PFSK-1 (cell line): ENCODE data around the gene PSMA5.

Source experiments
- FOXP2 ChIP-seq: optimal IDR thresholded peaks from 2 replicates; pipeline ENCODE3; 2011; ENCODE audit warnings: borderline replicate concordance, control low read depth, inconsistent platforms; ENCODE audit not compliant: insufficient read depth; ENCODE audit errors: extremely low read length, extremely low read depth
- POLR2AphosphoS5 ChIP-seq: IDR thresholded peaks from 2 replicates; pipeline ENCODE4 v1.6.1; 2012; ENCODE audit warnings: low read depth, mild to moderate bottlenecking, control low read depth, low read length, moderate library complexity
- SIN3A ChIP-seq: IDR thresholded peaks from 2 replicates; pipeline ENCODE4 v1.6.1; 2012; ENCODE audit warnings: mild to moderate bottlenecking, low read length, moderate library complexity, borderline replicate concordance; ENCODE audit not compliant: insufficient read depth
- TAF1 ChIP-seq: IDR thresholded peaks from 2 replicates; pipeline ENCODE4 v1.6.1; 2012; ENCODE audit warnings: low read length, control low read depth, borderline replicate concordance; ENCODE audit not compliant: insufficient read depth
- TF ChIP-seq, protein P1 (sequence below), 2 experiments: IDR thresholded peaks; 2 replicates each; pipeline versions ENCODE4 v1.6.1 to v1.8.0; 2011 to 2012; ENCODE audit warnings: low read depth in 2 of 2, low read length in 2 of 2, control low read depth in 1 of 2, inconsistent platforms in 1 of 2, mild to moderate bottlenecking in 1 of 2, moderate library complexity in 1 of 2; ENCODE audit not compliant: insufficient read depth in 1 of 2

DNA sequence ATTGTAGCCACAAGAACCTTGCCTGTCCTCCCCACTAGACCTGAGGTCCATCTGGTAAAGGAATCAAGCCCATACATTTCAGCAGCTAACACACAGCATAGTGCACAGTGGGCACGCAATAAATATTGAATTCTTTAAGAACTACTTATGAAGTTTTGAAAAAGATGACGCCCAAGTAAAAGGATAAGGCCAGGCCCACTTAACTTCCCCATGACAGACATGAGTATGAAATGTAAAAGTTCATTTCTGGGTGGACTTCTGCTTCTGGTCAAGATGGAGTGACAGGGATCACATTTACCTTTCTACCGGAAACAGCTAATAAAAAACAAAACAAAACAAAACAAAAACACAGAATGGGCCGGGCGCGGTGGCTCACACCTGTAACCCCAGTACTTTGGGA, 54.0 kb downstream of the PSMA5 start:
- TF ChIP-seq POLR2AphosphoS5 (no peak), TAF1 (no peak), FOXP2 (no peak), SIN3A (no peak)
- TF ChIP-seq, protein P1, sequence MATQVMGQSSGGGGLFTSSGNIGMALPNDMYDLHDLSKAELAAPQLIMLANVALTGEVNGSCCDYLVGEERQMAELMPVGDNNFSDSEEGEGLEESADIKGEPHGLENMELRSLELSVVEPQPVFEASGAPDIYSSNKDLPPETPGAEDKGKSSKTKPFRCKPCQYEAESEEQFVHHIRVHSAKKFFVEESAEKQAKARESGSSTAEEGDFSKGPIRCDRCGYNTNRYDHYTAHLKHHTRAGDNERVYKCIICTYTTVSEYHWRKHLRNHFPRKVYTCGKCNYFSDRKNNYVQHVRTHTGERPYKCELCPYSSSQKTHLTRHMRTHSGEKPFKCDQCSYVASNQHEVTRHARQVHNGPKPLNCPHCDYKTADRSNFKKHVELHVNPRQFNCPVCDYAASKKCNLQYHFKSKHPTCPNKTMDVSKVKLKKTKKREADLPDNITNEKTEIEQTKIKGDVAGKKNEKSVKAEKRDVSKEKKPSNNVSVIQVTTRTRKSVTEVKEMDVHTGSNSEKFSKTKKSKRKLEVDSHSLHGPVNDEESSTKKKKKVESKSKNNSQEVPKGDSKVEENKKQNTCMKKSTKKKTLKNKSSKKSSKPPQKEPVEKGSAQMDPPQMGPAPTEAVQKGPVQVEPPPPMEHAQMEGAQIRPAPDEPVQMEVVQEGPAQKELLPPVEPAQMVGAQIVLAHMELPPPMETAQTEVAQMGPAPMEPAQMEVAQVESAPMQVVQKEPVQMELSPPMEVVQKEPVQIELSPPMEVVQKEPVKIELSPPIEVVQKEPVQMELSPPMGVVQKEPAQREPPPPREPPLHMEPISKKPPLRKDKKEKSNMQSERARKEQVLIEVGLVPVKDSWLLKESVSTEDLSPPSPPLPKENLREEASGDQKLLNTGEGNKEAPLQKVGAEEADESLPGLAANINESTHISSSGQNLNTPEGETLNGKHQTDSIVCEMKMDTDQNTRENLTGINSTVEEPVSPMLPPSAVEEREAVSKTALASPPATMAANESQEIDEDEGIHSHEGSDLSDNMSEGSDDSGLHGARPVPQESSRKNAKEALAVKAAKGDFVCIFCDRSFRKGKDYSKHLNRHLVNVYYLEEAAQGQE (IDR thresholded peaks at IDR 0.05; ENCODE audit: insufficient read depth in 1 of 2, low read depth in 2 of 2, low read length in 2 of 2) = no peak
